GM21515 (cell line): ENCODE results near the gene SMARCD3.

Source experiments
- ATAC-seq: cut with Tn5 transposase; IDR thresholded peaks from one replicate; pipeline ENCODE4 v1.9.1; 2021; ENCODE audit not compliant: unreplicated experiment

SMARCD3 gene

DNA sequence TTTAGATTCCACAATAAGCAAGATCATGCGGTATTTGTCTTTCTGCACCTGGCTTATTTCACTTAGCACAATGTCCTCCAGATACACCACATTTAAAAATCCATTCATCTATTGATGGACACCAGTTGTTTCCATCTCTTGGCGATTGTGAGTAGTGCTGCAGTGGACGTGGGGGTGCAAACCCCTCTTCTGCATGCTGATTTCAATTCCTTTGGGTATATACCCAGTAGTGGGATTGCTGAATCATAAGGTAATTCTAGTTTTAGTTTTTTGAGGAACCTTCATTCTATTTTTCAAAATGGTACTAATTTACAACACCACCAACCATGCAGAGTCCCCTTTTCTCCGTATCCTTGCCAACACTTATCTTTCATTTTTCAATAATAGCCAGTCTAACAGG, 59.5 kb downstream of the SMARCD3 start:
- ATAC-seq = no peak
